HG03558 (cell line): Measurements from ENCODE around the gene PBX3.

Experiments used
- ATAC-seq: cut with Tn5 transposase; IDR thresholded peaks from one replicate; pipeline ENCODE4 v1.9.1; 2021; ENCODE audit warnings: moderate number of reproducible peaks; ENCODE audit not compliant: unreplicated experiment; ENCODE audit errors: extremely low read depth

The PBX3 gene

GRCh38 chr9:125747053-125747764 is at the start of gene PBX3:
TSS of gene PBX3 (plus strand) at chr9:125747373.
- no peak for ATAC-seq

- ATAC-seq: no peak
Observed at GRCh38 chr9:125699870-125700269, 47.3 kb upstream of the PBX3 start.

GRCh38 chr9:125700791-125701190 is 46.4 kb upstream of the PBX3 start:
- peak; percentile 73 for ATAC-seq

GRCh38 chr9:125701351-125701750 is 45.8 kb upstream of the PBX3 start:
- ATAC-seq: no peak

DNA sequence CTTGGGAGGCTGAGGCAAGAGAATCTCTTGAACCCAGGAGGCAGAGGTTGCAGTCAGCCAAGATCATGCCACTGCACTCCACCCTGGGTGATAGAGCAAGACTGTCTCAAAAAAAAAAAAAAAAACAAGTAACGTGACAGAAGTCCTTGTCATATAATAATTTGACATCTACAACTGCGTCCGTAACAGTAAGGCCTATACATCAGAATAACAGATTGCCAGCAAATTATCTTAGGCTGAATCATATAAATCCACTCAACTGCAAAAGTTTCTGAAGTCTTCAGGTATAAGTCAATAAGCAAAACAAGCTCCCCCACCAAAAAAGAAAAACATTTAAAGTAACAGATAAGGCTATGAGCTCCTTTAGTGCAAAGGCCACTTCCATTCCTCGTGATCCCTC is 43.5 kb upstream of the PBX3 start:
- no peak for ATAC-seq

DNA sequence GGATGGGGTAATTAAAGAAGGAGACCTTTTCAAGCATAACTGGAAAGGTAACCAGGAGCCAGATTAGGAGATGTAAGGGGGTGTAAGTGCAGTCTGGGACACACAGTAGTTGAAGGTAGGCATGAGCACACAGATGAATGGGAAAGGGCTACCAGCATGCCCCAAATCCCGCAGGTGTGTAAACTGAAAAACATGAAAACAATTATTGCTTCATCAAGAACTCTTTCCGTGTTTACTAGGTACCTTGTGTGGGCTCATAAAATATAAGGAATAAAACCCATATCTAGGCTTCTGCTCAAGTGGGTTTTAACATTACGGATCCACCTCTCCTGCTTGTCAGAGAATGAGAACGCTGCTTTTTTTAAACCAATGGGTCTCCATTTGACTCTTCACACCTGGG is 41.3 kb upstream of the PBX3 start:
- no peak for ATAC-seq

DNA sequence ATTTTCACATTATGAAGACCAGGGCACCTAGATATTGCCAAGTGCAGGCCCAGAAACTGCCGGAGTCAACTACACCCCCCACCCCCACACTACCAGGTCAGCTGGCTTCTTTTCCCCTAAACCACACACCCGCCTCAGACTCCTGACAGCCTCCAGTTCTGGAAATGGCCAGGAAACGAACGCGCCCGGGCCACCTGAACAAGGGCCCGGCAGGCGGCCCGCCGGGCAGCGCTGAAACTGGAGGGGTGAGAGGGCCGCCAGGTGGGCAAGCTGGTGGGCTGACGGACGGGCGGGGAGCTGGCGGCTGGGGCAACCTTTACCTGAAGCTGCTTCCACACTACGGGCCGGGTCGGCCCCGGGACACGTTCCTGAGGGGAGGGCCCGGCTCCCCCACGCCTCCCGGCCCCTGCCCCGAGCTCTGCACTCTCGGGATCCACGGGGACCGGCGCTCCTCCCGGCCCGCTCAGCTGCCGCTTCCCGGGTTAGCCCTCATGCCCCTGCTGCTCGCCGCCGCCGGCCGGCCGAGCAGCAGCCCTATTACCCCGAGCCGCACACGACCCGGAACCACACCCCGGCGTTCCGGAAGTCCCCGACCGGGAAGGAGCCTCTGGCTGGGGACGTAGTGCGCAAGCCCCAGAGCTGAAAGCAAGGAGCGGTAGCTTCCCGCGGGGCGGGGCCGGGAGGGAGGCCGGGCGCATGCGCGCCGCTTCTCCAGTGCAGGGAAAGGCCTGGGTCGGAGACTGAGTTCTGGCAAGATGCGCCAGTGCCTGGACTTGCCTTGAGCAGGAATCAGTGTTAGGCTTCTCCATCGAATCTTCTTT is 40.3 kb upstream of the PBX3 start, which contains the start of gene MAPKAP1:
Gene MAPKAP1, minus strand, starts transcription at position 558 of the 821 bp plus-strand sequence. CDS start 34,634 bp downstream, outside the sequence.
- ATAC-seq: peak; percentile 73

GRCh38 chr9:125707472-125707804 is 39.7 kb upstream of the PBX3 start:
- no peak for ATAC-seq

GRCh38 chr9:125726456-125727132 is 20.6 kb upstream of the PBX3 start:
- no peak for ATAC-seq

DNA sequence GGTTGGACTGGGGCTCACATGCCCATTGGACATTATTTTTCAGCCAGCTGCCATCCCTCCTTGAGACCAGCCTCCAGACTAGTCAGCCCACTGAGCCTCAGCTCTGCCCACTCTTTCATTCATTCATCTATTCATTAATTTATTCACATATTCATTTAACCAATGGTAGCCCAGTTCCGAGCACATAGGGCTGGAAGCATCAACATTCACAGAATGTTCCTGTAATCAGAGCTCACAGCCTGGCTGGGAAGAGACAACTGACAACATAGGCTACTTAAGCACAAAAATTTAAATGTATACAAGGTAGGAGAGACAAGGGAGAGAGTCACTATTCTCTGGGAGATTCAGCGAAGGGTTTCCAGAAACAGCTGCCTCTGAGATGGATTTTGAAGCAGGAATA is 17.0 kb upstream of the PBX3 start:
- ATAC-seq: no peak

DNA sequence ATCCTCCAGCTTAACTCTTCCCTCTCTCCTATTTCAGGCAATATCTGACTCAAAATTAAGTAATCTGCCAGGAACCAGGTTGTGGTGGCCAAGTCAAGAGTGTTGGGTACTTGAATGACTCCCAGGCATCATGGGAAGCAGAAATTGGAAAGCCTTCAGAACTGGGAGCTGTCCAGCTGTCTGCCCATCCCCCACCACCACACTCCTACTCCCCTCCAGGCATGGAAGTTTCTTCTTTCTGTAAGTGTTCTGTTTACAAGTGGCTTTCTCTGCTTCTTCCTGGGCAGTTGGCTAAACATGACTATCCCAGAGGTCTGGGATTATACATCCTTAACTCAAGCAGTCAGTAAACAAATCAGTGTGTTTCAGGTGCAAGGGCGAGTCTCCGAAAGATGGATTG is 14.6 kb upstream of the PBX3 start:
- no peak for ATAC-seq

DNA sequence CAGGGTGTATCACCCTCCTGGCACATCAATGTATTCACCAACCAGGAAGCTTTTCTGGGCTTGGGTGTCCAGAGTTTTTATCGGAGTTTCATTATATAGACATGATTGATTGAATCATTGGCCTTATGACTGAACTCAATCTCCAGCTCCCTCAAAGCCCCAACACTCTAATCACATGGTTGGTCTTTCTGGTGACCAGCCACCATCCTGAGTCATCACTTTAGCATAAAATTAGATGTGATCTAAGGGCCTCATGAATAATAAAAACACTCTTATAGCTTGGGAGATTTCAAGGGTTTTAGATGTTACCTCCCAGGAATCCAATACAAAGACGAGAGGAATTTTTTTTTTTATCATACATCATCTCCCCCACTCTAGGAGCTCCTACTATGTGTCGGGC is 7.7 kb upstream of the PBX3 start:
- ATAC-seq: no peak

DNA sequence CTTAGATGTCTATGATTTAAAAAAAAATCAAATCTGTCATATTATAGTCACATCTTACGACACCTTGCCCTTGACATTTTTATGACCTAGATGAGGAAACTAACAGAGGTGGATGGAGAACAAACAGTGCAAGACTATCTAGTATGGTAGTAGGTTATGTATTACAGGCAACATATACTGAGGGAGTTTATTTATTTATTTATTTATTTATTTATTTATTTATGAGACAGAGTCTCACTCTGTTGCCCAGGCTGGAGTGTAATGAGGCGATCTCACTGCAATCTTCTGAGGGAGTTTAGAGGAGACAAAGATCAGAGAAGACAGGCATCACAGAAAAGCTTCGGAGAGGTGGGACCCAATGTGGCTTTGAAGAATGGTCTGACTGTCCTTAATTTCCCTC is 4.5 kb upstream of the PBX3 start:
- ATAC-seq: no peak

DNA sequence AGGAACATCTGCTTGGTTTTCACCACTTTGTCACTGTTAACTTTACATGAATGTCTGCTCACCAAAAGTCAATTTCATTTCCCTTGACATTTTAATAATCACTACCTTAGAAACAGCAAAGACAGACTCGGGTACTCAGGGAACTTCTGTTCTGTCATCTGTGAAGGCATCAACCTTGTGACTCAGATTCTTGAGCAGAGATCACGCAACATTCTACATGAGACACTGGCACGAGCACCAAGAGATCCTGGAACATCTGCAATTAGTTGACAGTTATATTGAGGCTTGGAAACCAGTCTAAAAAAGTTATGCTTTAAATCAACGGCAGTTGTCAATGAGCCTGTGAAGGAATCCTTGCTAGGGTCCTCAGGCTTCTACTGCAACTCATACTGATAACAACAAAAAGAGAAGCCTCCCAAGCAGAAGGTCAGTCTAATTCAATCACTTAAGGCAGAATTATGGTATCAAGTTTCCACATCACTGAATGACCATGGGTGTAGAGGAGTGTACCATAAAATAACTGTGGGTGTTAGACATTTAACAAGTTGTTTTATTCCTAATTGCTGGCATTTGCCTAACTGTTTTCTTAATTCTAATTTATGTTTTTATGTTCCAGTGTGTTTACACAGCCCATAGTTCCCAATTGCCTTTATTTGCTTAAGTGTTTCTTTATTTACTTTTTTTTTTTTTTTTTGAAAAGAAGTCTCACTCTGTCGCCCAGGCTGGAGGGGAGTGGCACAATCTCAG is 3.3 kb upstream of the PBX3 start:
- no peak for ATAC-seq

DNA sequence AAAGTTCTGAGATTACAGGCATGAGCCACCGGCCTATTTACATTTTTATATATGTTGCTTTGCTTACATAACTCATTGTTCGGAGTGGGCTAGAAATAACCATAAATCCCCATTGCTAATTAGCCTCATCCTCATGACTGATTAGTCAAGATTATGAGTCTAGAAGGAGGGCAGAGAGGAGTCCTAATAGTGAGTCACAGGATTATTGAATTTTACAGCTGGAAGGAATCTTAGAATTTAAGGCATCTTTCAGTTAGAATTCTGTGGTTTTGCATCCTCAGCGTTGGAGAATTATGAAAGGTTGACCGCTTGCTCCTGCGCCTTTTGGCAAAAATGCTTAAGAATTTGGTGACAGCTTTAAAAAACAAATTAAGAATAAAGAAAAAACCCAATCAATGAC is 2.6 kb upstream of the PBX3 start:
- ATAC-seq: no peak

- no peak for ATAC-seq
Observed at GRCh38 chr9:125745018-125745417, 2.2 kb upstream of the PBX3 start.

- no peak for ATAC-seq
Observed at GRCh38 chr9:125745682-125746016, 1.5 kb upstream of the PBX3 start.

GRCh38 chr9:125746017-125746773 is 978 bp upstream of the PBX3 start:
- ATAC-seq: peak; percentile 38

- no peak for ATAC-seq
Observed at GRCh38 chr9:125746774-125747052, 460 bp upstream of the PBX3 start.

- no peak for ATAC-seq
Observed at GRCh38 chr9:125747765-125748445, 732 bp downstream of the PBX3 start.
